GOT3 (cell line): ENCODE data around the gene PSAP.
A peak's percentile ranks its signal among the peaks of the same experiment; 100 is the strongest.

Experiments
- DNase-seq: peaks from one replicate; lab custom pipeline; 2025; ENCODE audit warnings: mixed read lengths; lab: John Stamatoyannopoulos, UW

PSAP gene

DNA sequence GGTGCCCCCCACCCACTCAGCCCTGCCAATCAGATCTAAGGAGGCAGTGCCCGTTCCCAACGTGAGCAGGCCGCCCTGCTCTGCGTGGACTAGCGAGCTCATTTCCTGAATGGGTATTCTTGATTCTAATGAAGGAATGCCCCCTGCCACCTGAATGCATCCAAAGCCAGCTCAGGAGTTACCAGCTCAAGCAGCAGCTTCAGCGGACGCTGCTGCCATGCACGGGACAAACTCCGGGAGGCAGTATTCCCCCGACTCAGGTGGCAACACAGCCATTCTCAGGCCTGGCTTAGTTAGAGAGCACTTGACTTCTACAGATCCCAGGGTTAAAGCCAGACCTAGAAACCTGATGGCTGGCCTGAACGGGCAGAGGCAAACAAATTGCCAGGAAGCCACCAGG lies 25.8 kb downstream of the PSAP start:
- no peak for DNase-seq

DNA sequence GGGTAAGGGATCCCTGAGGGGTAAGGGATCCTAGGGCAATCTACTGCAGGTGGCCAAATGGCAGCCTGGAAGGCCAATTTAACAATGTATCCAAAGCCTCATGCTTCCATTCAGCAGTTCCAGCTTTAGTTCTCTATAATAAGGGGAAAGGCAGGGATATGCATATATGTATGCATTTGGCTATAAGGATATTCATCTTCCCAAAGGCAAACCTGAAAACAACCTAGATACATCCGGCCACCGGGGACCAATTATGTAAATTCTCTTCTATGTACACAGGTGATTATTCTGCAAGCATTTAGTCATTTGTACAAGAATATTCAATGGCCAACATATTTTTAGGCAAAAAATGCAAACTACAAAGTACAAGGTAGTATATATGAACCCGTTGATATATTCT lies 26.7 kb downstream of the PSAP start:
- DNase-seq, result no peak

DNA sequence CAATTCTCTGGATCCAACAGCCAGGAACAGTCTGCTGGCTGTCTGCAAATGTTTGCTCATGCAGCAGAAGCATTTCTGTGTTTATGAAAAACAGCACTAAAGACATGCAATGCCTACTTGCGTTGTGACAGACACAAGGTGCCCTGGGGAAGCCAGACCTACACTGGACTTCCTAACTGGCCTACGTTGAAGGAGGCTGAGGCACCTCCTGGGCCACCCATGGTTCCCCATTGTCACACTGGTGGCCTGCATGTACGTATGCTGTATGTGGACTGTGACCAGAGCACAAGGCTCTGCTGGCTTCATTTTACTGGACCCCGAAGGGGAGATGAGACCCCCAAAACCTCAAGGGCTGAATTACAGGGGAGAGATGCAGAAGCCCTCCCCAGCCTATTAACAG lies 27.7 kb downstream of the PSAP start:
- no peak for DNase-seq

DNA sequence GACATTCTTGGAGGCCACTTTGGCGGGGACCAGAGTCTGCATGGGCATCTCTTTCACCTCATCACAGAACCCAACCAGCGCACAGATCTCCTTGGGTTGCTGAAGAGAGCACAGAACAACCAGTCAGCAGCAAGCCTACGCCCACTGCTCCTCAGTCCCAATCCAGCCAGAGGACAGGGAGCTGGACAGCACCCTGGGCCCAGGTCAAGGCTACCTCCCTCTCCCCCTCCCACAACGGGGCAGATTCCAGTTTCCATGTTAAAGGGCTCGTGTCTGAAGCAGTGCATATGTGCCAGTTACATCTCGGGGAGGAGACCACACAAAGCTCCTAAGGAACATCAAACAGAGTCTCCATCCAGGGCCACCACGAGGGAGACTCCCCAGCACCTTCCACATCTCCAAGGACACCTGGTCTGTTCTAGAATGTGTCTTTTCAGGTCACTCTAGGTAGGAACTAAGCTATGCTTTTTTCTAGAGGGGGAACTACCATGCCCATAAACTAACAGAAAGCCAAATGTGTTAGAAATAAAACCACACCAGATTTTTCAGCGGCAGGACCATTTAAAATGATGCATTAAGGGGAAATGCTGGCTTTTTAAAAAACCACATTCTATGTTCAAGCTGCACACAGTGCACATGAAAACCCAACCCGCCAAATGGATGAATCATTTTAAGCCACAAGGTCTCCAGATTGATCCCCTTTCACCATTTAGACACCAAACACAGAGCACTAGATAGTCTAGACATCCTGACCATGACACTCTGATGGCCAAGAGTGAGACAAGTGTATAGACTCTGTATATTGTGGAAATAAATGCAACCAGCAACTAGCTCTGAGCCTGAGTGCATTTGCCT lies 28.9 kb downstream of the PSAP start:
- DNase-seq, result no peak

DNA sequence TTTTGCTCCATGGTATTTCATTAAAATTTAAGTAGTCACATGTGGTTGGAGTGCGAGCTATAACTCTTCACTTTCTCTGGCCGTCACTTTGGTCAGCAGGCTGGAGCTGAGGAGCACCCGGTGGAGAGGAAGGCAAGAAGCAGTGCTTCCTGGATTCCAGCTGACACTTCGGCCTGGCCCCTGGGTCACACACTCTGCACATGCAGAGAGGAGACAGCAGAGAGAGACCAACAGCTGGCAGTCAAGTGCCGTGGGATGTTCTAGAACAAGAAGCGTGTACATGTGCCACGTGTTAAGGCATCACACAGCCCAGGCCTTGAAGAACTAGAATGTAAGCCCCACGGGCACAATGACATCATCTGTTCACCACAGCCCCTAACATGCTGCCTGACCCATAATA lies 30.1 kb downstream of the PSAP start:
- DNase-seq, result no peak

DNA sequence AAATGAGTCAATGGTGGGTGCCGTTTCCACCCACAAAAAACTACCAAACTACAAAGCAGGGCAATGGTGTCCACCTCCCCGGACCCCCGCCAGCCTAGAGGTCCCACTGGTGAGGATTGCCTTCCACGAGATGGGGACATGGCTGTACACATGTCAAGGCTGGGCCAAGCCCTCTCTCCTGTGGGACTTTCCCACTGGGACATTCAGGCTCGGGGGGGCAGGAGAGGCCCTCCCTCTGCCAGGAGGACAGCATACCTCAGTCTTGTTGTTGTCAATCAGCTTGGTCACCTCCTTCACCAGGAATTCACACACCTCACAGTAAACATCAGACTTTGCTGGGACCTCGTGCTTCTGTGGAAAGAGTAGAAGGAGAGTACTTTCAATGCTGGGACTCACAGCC lies 31.1 kb downstream of the PSAP start:
- DNase-seq, result no peak

DNA sequence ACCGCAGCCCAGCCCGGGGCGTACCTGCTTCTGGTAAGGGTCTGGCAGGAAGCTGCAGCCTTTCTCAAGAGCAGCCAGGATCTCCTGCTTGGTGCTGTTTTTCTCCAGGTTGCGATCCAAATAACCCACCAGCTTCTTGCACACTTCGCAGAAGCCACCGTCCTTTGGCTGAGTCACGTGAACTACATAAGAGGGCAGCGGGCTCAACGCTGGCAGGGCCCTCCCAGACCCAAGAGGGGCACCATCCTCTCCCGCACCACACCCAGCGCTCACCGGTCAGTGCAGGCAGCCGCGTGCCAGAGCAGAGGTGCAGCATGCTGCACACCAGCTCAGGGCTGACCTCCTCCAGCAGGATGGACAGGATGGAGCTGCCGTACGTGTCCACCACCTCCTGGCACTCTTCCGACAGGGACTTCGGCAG lies 31.6 kb downstream of the PSAP start:
- DNase-seq, result no peak

DNA sequence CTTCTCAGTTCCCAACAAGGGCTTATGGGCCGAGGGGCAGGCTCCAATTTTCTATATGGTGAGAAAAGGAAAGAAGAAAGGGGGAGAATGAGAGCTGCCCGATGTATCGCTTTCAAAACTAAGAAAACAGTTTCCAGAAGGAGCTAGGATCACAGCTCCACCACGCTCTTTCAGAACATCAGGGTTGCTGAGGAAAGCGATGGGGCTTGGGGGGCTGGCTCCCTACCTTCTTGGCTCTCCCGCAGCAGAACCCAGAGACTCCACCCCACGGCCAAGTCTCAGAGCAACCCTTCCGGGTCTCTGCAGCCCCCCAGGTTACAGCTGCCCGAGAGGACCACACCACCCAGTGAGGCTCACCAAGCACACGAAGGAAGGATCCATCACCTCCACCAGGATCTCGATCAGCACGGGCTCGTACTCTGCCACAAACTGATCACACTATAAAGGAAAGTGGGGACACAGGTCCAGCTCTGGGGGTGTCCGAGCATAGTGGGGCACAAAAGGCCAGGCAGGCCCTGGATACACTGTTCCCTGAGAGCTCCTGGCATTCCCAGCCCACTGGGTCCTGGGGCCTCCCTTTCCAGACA lies 32.3 kb downstream of the PSAP start:
- DNase-seq, result no peak

DNA sequence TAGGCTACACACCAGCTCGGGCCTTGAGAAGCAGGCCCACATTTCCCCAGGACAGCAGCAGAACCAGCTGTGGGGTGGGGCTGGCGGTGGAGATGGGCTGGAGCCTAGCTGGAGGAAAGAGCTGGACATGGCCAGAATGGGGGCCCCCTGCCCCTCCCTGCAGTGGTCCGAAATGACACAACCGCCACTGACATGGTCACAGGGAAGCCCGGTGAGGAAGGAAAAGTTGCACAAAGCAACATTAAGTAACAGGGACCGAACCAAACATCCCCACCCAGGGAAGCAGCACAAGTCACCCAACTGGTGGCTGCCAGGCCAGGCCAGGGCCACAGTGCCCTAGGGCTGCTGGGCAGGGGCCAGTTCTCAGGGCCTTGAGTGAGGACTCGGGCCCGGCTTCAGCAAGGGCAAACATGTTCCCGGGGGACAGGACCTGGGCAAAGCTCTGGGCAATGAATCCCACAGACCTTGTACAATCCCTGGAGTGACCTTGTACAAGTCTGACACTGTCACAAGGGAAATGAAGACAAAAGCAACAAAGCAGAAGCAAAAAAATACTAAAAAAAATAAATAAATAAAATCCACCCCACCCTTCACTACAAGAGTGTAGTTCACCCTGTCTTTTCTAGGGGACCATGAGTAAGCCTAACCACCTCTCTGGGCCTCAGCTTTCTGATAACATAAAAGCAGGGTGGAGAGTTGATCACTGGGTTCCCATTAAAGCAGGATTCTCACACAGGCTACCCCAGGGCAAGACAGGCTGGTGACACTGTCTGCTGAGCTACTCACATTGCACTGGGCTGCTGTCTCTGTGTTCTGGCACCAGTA lies 33.0 kb downstream of the PSAP start:
- no peak for DNase-seq

DNA sequence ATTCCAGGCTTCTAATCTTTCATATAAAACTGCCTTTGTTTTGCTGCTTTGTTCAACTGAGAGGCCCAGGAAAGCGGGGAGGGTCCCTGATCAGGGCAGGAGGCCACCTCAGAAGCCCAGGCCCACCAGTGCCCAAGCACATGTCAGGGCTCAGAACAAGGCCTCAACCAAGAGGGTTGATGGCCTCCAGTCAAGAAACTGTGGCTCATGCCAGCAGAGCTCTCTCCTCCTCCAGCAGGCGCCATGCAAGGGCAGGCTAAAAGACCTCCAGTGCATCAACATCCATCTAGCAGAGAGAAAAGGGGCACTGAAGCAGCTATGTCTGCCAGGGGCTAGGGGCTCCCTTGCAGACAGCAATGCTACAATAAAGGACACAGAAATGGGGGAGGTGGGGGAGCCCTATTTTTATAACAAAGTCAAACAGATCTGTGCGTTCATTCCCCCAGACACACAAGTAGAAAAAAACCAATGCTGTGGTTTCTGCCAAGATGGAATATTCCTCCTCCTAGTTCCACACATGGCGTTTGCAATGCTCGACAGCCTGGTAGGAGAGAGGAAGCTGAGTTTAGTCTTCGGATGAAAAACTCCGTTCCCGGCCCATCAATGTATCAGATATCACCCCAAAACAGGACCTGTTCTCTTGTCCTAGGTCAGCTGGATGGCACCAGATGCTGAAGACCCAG lies 34.0 kb downstream of the PSAP start:
- no peak for DNase-seq

DNA sequence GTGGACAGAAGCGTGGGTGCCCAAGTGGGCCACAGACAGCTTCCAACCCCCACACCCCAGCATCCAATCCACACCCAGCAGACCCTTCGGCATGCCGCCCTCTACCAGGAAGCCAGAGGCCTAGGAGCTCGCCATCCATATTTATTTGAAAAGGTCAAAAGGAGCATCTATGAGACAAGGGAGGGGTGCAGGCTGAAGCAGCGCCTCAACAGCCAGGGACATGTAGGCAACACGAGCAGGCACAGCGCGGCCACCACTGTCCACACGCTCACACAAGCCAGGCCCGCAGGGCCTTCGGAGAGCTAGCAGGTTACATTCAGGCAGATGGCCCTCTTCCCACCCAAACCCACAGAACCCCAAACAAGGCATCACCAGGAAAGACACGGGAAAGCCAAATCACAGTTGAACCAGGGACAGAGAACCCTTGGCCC lies 34.6 kb downstream of the PSAP start:
- DNase-seq, result no peak

DNA sequence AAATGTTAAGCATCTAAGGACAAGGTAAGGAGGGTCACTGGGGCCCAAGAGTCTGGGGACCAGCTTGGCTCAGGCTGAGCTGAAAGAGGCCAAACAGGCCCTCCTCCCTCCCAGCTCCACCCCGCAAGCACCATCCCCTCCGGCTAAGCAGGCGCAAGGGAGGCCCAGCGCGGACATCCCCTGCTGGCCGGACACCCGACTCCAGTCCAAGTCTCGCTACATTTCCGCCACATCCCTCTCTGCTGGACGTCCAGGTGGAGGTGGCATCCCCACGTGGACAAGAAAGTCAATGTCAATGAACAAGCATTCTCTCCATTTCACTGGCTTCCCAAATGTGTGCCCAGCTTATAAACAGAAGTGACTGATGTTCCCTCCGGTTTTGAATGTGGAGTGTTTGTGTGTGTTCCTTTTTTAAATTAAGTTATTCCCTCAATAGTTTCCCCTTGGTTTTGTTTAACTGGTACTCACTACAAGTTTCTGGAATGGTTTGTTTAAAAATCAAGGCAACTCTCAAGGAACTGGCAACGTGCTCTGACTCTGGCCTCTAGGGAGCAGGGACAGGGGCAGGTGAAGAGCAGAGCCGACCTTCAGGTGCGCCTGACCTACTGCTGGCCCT lies 35.4 kb downstream of the PSAP start:
- DNase-seq, result no peak

DNA sequence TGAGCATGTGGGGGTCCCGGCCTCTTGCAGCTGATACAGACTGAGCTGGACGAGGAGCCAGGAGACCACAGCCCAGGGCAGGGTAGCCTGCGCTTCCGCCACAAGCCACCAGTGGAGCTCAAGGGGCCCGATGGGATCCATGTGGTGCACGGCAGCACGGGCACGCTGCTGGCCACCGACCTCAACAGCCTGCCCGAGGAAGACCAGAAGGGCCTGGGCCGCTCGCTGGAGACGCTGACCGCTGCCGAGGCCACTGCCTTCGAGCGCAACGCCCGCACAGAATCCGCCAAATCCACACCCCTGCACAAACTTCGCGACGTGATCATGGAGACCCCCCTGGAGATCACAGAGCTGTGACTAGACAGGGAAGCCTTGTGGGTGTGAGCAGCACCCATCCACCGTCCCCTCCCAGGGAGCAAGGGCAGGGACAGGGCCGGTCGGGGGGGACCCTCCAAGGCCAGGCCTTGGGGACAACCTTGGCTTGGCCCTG lies 36.1 kb downstream of the PSAP start:
- no peak for DNase-seq

DNA sequence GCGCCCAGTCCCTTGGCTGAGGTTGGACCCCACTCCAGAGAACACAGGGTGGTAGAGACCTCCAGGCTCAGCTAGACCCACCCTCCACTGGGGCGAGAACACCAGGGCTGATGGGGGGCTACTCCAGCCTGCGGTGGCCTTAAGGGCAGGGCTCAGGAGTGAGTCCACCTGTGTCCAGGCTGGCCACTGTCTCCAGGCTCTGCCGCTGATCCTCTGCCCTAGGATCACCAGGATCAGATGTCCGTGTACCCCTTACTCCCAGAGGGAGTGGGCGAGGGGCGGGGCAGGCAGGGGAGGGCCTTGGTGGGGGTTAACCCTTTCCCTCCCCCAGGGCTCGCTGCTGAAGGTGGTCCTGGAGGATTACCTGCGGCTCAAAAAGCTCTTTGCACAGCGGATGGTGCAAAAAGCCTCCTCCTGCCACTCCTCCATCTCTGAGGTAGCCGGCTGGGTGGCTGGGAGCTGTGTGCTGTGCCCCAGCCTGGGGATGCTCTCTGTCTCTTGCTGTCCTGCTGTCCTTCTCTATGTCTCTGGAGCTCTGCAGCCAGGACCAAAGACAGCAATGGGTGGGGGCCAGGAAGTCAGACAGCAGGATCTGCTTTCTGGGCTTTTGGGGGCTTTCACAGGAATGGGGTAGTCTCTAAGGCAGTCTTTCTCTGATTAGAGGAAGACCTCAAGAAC lies 38.0 kb downstream of the PSAP start:
- no peak for DNase-seq

DNA sequence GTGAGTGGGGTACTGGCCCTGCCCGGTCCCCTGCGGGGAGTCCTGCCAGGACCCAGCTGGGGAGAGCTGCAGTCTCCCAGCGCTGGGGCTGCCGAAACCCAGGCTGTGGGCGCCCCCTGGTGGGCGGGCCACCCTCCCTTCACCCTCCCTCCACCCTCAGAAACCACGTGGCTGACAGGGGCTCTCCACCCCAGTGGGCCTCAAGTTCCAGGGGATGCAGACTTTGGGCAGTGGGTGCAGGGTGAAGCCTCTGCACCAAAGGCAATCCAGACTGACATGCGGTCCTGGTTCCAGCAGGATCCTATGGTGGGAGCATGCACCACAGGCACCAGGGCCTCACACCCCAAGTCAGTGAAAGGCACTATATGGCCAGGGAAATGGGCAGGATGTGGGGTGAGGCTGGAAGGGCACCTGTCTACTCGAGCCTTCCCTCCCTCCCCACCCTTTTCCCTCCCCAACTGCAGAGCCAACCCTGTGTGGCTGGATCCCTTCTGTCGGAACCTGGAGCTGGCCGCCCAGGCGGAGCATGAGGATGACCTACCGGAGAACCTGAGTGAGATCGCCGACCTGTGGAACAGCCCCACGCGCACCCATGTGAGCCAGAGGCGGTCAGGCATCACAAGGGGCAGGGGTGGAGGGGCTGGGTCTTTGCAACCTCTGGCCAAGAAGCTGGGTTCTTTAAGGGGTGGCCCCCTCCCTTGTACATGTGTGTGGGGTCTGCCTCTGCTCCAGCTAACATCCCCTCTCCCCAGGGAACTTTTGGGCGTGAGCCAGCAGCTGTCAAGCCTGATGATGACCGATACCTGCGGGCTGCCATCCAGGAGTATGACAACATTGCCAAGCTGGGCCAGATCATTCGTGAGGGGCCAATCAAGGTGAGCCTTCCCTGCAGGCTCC lies 38.8 kb downstream of the PSAP start:
- DNase-seq, result peak; percentile 13

DNA sequence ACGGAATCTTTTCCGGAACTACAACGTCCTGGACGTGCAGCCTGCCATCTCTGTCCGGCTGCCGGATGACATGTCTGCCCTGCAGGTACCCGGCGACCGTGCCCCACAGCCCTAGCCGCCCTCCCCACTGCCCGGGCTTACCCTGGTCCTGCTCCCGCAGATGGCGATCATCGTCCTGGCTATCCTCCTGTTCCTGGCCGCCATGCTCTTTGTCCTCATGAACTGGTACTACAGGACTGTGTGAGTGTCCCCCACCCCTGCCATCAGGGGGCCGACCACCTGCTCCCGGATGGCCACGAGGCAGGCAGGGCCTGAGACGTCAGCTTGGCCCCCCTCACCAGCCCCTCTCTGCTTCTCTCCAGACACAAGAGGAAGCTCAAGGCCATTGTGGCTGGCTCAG lies 39.7 kb downstream of the PSAP start:
- no peak for DNase-seq

DNA sequence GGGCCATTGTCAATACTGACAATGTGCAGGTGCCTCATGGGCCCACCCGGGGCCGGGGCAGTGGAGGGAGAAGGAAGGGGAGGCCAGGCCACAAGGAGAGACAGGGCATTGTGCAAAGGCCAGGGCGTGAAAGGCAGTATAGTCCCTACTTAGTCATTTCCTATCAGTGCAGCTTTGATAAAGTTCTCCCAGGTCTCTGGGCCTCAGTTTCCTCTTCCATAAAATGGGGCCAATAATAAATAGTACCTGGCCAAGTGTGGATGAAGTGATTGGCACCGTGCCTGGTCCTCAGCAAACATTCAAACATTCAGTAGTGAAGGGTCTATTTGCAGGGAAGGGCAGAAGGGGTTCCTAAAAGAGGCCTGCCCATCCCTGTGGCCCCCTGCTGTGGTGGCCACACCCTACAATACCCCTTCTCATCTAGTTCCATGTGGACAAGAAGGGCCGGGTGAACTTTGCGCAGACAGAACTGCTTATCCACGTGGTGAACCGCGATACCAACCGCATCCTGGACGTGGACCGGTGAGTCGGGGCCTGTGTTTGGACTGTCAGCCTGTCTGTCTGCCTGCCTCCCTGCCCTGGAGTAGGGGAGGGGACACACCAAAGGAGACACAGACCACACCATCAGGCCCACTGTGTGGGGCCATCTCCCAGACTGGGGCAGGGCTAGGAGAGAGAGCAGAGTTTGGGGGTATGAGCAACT lies 40.9 kb downstream of the PSAP start:
- DNase-seq, result no peak

DNA sequence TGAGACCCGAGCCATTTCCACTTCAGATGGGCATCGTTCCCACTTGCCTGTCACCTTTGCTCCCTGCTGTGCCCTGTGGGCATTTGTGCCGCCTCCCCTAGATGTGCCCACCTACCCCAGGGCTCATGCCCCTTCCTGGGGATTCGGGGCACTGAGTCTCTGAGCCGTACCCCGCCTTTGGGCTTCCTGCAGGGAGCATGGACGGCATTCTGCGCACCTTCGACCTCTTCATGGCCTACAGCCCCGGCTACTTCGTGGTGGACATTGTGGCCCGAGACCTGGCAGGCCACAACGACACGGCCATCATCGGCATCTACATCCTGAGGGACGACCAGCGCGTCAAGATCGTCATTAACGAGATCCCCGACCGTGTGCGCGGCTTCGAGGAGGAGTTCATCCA lies 41.4 kb downstream of the PSAP start:
- no peak for DNase-seq
